K562 (cell line): ENCODE measurements around the gene PPM1M.

Experiments
- CTCF ChIP-seq, 3 experiments: IDR thresholded peaks in 2 of 3; conservative IDR thresholded peaks in 1 of 3; 2 replicates each; pipeline ENCODE4 v1.5.1; 2011 to 2012; ENCODE audit warnings: low read length in 3 of 3, mild to moderate bottlenecking in 3 of 3, control low read depth in 2 of 3, improper control_type of control experiment in 1 of 3, inconsistent platforms in 1 of 3, low read depth in 1 of 3, mixed read lengths in 1 of 3, moderate library complexity in 1 of 3; ENCODE audit not compliant: insufficient read depth in 2 of 3
- EP300 ChIP-seq: IDR thresholded peaks from 2 replicates; pipeline ENCODE4 v1.6.1; 2012; ENCODE audit warnings: low read length, improper control_type of control experiment
- SMARCA4 ChIP-seq: fragments of 450-650 bp; IDR thresholded peaks from 2 replicates; pipeline ENCODE4 v1.6.1; 2016
- TF ChIP-seq, protein P1 (sequence below): fragments of 450-650 bp; IDR thresholded peaks from 2 replicates; pipeline ENCODE4 v1.7.1; 2018; ENCODE audit warnings: mild to moderate bottlenecking, low read depth; ENCODE audit not compliant: partially characterized antibody
- TF ChIP-seq, protein P2 (sequence below), 3 experiments: fragments of 200-800 bp in 1 of 3; sonication (Bioruptor generic) in 1 of 3; sonication (generic) in 1 of 3; formaldehyde crosslinking in 1 of 3; IDR thresholded peaks; 2 replicates each; pipeline versions ENCODE4 v1.6.1 to v1.8.0; 2016 to 2022; ENCODE audit warnings: mild to moderate bottlenecking in 2 of 3, missing compliant biosample characterization in 2 of 3, missing genetic modification characterization in 2 of 3, missing genetic modification reagents in 1 of 3
- TF ChIP-seq, protein P3 (sequence below): fragments of 450-650 bp; IDR thresholded peaks from 2 replicates; pipeline ENCODE4 v1.6.1; 2016

- TF ChIP-seq, protein P1, sequence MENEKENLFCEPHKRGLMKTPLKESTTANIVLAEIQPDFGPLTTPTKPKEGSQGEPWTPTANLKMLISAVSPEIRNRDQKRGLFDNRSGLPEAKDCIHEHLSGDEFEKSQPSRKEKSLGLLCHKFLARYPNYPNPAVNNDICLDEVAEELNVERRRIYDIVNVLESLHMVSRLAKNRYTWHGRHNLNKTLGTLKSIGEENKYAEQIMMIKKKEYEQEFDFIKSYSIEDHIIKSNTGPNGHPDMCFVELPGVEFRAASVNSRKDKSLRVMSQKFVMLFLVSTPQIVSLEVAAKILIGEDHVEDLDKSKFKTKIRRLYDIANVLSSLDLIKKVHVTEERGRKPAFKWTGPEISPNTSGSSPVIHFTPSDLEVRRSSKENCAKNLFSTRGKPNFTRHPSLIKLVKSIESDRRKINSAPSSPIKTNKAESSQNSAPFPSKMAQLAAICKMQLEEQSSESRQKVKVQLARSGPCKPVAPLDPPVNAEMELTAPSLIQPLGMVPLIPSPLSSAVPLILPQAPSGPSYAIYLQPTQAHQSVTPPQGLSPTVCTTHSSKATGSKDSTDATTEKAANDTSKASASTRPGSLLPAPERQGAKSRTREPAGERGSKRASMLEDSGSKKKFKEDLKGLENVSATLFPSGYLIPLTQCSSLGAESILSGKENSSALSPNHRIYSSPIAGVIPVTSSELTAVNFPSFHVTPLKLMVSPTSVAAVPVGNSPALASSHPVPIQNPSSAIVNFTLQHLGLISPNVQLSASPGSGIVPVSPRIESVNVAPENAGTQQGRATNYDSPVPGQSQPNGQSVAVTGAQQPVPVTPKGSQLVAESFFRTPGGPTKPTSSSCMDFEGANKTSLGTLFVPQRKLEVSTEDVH = no peak
- TF ChIP-seq EP300 = no peak
- TF ChIP-seq, protein P2, sequence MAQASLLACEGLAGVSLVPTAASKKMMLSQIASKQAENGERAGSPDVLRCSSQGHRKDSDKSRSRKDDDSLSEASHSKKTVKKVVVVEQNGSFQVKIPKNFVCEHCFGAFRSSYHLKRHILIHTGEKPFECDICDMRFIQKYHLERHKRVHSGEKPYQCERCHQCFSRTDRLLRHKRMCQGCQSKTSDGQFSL (CRISPR knock-in tag; IDR thresholded peaks at IDR 0.05) = no peak
- TF ChIP-seq, protein P2 (tag; IDR thresholded peaks at IDR 0.05) = no peak
- no peak for TF ChIP-seq CTCF (IDR thresholded peaks at IDR 0.05 in 2 of 3, conservative IDR thresholded peaks at IDR 0.05 in 1 of 3; ENCODE audit: insufficient read depth in 2 of 3, low read depth in 1 of 3, low read length in 3 of 3)
- TF ChIP-seq, protein P3, sequence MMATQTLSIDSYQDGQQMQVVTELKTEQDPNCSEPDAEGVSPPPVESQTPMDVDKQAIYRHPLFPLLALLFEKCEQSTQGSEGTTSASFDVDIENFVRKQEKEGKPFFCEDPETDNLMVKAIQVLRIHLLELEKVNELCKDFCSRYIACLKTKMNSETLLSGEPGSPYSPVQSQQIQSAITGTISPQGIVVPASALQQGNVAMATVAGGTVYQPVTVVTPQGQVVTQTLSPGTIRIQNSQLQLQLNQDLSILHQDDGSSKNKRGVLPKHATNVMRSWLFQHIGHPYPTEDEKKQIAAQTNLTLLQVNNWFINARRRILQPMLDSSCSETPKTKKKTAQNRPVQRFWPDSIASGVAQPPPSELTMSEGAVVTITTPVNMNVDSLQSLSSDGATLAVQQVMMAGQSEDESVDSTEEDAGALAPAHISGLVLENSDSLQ = no peak
- no peak for TF ChIP-seq SMARCA4
Measured at GRCh38 chr3:52265387-52265786, 19.8 kb downstream of the PPM1M start.
